T follicular helper cell (primary cell): ENCODE results near the gene APMAP.

Source experiments
- DNase-seq: peaks from one replicate; pipeline ENCODE4 v3.0.0-alpha.2; 2020; ENCODE audit warnings: low read depth

Gene APMAP

DNA sequence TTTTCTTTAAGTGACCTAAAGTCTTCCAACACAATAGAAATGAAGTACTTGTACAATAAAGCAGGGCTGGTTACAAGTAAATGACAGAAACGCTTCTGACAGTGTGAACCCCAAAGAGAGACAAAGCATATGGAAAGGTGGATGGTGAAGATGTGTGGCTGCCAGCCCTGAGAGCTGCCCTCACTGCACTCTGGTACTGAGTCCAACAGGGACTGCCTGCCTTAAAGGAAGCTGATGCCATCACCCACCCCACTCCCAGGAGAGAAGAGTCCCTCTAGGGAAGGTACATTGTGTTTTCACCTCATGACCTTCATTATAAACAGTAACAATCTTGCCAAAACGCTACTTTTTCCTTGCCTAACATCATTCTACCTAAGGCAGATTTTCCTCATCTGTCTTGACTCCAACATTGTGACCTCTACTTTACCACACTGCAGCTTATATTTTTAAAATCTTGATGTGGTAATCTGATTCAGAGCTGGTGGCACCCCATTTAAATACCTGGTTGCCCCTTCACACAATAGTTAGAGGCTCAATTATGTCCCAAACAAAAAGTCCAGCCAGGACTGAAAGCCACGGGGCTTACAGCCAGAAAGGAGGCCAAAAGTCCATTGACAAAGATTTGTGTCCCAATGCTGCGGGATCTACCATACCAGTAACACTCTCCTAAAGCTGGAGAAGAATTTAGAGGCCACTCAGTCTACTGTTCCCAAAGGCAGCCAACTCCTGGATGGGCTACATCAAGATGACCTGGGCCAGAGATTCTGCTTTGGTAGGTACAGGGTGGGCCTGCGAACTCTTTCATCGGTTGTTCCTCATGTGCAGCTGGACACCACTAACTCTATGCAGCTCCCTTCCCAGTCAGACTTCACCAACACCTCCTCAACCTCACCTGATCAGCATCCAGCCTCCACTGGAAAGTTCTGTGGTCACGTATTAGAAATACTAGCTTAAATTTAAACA is 4.4 kb downstream of the APMAP start:
- DNase-seq = no peak

DNA sequence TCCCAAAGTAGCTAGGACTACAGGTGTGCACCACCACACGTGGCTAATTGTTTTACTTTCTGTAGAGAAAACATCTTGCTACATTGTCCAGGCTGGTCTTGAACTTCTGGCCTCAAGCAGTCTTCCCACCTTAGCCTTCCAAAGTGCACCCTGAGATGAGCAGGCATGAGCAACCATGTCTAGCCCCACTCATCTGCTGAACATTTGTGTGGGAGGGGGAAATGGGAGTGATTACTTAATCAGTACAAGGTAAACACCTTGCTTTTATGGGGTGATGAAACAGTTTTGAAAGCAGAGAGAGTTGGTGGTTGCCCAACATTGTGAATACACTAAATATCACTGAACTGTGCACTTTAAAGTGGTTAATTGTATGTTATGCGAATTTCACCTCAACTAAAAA is 5.3 kb downstream of the APMAP start:
- no peak for DNase-seq

GRCh38 chr20:24986436-24987015 is 6.0 kb downstream of the APMAP start:
- no peak for DNase-seq

GRCh38 chr20:24985802-24986201 is 6.7 kb downstream of the APMAP start:
- no peak for DNase-seq

- no peak for DNase-seq
These were observed 7.5 kb downstream of the APMAP start for GRCh38 chr20:24984961-24985640.

GRCh38 chr20:24983896-24984295 is 8.7 kb downstream of the APMAP start:
- DNase-seq = no peak

GRCh38 chr20:24981790-24982189 is 10.8 kb downstream of the APMAP start:
- DNase-seq = no peak

DNA sequence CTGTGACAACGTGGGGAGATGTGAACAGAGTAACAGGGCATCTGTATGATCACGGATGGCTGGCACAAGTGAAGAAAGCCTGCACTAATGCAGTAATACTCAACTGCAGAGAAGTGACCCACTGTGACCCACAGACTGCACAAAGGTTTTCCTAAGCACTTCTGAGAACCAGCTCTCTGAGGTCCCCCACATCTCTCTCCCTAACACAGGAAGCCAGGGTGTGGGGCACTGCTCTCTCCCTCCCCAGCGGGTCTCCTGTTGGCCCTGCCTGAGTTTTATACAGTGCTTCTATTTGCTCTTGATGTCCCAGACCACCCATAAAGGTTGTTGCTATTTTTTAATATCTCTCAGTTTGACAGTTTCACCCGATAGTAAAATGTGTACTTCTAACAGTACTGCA is 11.3 kb downstream of the APMAP start:
- DNase-seq = no peak

- no peak for DNase-seq
These were observed 12.1 kb downstream of the APMAP start for GRCh38 chr20:24980291-24981053.

DNA sequence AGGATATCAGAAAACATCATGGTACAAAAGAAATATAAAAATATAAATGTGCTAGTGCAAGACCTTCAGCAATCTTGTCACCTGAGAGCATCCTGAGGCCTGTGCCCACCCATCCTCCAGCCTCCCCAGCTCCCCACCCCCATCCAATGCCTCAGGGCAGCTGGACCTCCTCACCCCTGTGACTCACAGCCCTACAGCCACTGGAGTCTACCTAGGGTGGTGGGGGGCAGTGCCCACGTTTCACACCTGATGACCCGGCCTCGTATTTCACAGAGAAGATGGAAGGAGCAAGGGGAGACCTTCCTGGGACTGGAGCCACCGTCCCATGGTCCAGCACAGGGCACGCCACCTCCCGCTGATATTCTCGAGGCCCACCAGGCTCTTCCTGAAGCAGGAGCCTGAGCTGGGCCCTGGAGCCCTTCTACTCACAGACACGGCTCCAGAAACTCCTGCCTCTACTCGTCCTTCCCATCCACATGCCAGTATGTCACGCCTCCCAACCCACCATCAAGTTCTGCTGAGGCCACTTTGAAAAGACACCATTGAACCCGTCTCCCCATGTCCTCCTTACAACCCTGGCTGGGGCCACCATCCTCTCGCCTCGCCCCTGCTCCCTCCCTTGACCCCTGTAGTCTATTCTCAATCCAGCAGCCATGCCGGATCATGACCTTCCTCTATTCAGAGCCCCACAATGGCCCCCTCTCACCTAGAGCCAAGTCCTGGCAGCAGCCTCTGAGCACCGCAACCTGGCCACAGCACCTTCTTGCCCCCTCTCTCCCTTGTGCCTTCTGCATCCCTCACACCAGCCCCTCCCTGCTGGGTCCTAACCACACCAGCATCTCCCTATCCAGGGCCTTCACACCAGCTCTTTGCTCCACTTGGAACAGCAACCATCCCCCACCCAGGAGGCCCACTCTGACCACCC is 13.3 kb downstream of the APMAP start:
- no peak for DNase-seq

DNA sequence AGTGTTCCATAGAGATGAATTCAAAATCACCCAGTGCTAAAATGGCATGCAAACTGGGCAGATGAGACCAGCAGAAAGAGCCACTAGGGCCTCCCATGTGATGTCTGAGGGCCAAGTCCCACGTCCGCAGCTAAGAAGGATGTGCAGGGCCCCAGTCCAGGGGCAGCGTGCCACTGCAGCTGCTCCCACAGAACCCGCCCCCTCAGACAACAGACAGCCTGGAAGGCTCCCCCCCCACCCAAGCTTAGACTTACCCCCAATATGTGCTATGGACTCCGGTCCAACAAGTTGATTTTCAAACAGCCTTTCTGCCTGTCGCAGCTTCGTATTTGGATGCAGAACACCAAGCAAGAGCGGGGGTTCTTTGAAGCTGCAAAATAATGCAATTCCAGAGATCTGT is 14.0 kb downstream of the APMAP start:
- DNase-seq = no peak

GRCh38 chr20:24977797-24978196 is 14.8 kb downstream of the APMAP start:
- DNase-seq = no peak

DNA sequence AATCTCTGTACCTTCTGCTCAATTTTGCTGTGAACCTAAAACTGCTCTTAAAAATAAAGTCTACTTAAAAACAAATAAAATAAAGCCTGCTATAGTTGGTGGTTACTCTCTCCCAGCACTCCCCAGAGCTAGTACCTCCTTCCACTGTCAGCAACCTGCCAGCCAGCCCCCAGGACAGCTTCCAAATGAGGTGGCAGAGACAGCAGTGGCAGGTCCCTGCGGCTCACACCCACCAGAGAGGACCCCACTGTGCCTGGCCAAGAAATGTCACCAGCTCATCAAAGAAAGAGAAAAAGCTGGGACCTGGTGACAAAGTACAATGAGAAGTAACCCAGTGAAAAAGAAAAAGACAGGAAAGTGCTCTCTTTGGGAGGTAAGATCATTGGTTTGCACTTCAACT is 15.2 kb downstream of the APMAP start:
- no peak for DNase-seq

GRCh38 chr20:24972341-24972740 is 20.2 kb downstream of the APMAP start:
- no peak for DNase-seq

- no peak for DNase-seq
These were observed 21.0 kb downstream of the APMAP start for GRCh38 chr20:24971376-24972101.

DNA sequence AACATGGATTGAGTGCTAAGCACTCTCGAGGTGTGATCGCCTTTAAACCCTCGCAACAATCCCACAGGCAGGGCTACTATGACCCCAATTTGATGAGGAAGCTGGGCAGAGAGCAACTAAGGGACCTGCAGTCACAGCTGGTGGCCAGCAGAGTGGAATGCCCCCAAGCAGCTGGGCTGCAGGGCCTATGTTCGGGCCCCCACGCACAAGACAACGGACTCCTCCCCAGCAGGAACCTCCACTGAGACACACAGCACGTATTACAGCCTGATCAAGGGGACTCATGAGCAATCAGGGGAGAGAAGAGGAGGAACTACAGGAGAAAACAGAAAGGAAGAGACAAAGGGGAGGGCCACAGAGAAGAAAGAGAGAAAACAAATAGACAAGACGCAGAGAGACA is 21.8 kb downstream of the APMAP start:
- no peak for DNase-seq

DNA sequence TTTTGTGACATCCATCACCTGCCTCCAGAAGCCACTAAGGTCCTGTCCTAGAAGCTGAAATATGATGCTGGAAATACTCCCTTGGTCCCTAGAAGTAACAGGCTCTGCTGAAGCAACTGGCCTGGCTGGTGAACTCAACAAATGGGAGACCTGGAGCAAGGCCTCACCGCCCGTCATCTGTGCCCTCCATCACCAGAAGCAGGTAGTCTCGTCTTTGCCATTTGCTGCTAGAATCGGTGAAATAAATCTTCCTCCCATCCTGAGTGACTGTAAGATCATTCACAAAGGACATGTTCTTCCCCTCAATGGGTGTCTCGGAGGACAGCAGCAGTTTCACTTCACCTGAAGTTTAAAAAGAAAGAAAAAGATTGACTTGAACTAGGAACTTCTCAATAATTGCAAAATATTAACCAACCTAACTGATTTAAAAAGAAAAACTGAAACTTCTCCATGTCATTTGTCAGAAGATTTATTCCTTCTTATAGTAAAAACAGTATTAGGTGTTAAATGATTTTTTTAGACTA is 22.5 kb downstream of the APMAP start:
- no peak for DNase-seq

GRCh38 chr20:24969186-24970029 is 23.1 kb downstream of the APMAP start:
- DNase-seq = no peak

- no peak for DNase-seq
These were observed 24.2 kb downstream of the APMAP start for GRCh38 chr20:24968278-24968800.
